GOT3 (cell line): ENCODE data around the gene HAO2.

Experiments
- DNase-seq: peaks from one replicate; lab custom pipeline; 2025; ENCODE audit warnings: mixed read lengths; lab: John Stamatoyannopoulos, UW

The HAO2 gene

GRCh38 chr1:119380304-119380703 lies 11.7 kb downstream of the HAO2 start:
- no peak for DNase-seq

DNA sequence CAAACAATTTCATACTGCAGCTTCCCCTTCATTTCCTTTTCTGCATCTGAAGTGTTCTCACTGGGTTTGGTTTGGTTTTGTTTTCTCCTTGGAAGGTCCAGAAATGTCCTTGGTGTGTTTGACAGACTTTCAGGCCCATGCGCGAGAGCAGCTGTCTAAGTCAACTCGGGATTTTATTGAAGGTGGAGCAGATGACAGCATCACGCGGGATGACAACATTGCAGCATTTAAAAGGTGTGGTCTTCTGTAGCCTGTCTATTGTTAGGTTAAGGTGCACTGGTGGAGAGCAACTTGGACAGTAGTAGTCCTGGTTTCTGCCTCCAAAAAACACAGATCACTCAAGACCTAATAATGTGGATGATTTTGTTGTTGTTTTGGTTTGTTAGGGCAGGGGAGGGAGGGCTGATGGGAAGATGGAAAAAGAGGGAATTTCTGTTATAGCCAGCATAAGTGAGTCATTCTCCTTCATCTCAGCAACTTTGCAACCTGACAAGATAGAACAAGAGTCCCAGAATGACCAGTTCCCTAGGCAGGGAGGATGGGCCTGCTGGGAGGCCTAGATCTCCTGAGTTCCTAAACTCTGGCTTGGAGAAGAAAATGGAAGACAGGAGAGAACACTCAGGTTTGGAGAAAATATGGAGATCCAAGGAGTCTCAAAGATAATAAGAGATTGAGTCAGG lies 12.5 kb downstream of the HAO2 start:
- DNase-seq: no peak

DNA sequence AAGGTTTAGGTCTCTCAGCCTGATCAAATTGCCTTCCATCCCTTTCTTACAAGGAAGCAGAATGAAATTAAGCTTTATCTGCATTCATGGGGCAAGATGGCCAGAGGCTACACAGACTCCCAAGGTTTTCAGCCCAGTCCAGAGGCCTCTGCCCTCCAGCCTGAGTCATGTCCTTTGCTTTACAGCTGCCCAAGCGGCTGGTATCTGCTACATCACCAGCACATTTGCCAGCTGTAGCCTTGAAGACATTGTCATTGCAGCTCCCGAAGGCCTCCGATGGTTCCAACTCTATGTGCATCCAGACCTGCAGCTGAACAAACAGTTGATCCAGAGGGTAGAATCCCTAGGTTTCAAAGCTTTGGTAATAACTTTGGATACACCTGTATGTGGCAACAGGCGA lies 16.0 kb downstream of the HAO2 start:
- no peak for DNase-seq

DNA sequence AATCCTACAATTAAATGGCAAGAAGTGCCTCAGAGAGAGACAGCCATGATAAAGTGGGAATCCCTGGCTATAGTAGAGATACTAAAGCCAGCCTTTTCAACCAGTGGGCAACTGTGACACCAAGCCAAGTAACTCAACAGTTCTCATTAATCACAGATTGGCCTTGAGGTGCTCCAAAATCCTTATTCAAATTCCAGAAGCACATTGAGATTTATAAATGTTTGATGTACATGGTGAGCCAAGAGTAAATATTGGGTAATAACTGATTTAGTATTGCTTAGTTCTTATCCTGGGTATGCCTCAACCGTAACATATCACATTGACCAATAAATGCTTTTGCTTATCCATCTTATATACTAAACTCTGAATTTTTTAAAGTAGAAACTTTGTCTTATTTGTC lies 17.1 kb downstream of the HAO2 start:
- no peak for DNase-seq

DNA sequence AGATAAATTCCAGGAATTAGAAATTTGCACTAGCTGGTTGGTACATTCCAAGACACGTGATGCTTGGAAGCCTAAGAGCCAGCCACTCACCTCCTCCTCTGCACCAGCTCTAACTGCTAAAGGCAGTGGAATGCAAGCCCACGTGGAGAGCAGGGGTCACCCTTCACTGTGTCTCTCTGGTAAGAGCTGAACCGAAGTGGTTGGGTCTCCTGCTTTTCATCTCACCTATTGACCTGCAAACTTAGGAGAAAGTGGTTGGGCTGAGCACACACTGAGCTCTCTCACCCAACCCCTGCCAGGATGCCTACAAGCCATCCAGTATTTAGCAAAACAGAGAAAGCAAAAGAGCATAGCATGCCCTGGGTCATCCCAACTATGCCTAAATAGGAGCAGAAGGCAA lies 19.3 kb downstream of the HAO2 start:
- no peak for DNase-seq

GRCh38 chr1:119388450-119388849 lies 19.9 kb downstream of the HAO2 start:
- no peak for DNase-seq

DNA sequence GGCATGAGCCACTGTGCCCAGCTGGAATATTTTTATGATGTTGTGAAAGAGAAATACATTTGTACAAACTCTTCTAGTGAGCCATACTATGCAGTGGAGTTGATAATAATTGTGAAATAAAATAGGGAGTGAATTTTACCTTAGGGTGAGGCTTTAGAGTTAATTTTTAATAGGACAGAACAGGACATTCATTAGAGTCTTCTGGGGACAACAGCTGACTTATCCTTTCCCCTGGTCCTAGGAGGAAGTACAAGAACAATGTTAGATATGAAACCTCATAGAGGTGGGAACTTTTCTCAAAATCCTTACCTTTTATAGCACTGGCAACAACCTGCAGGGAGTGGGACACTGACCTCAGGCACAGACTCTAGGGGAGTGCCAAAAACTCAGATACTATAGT lies 21.9 kb downstream of the HAO2 start:
- DNase-seq: no peak

DNA sequence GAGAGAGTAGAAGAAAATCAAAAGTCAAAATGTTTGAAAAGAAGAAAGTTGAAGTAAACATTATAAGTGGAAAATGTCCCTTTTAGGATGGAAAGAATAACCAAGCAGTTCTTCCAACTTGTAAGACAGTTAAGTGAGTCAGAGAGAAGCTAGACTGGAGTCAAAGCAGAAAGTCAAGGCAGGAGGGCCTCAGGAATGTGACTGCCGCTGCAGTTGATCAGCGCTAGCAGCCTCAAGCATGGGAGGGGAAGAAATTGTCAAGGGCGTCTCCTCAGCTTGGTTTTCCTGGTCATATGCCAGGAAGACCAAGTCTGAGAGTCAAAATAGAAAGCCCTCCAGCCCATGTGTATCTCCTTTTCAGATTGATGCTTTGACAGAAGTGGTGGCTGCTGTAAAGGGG lies 23.2 kb downstream of the HAO2 start:
- no peak for DNase-seq

GRCh38 chr1:119394085-119394484 lies 25.5 kb downstream of the HAO2 start:
- DNase-seq: no peak

GRCh38 chr1:119396982-119397381 lies 28.4 kb downstream of the HAO2 start:
- DNase-seq: no peak

DNA sequence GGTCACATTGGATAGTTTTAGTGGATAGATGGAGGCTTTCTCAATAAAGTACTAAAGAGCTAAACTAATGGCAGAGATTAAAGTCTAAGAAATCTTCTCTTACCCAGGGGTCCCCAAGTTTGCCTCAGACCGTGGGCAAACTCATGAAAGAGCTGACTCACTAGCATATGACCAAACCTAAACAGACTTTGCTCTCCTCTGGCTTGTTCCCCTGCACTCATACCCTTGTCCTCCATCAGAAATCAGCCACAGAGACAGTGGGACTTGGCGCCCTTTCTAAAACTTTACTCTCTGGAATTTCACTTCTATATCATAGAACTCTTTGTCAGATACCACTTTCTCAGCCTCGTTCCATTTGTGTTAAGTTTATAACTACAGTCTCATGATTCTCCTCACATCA lies 29.4 kb downstream of the HAO2 start:
- DNase-seq: no peak

GRCh38 chr1:119404736-119405135 lies 36.2 kb downstream of the HAO2 start:
- DNase-seq: no peak

DNA sequence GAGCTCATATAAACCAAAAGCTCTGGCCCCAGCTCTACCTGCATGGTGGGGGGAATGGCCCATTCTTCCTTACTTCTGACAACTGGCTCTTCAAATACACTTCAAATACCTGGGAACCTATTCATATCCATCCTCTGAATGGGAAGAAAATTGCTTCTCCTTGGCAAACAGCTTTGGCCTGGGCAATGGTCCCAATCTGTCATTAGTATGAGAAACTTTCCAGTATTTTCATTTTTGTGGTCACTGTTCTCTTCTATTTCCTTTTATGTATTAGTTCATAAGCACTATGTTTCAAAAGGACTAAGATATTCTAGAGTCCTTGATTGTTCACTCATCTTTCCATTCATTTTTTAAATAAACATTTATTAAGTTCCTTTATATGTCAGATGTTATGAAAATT lies 41.1 kb downstream of the HAO2 start:
- no peak for DNase-seq

GRCh38 chr1:119410961-119411360 lies 42.4 kb downstream of the HAO2 start:
- no peak for DNase-seq

- no peak for DNase-seq
These were observed 46.4 kb downstream of the HAO2 start, which contains the start of gene HSD3B2 for GRCh38 chr1:119414950-119415349. HSD3B2 (plus strand) TSS chr1:119415150; CDS start chr1:119415420, 270 bp downstream.

DNA sequence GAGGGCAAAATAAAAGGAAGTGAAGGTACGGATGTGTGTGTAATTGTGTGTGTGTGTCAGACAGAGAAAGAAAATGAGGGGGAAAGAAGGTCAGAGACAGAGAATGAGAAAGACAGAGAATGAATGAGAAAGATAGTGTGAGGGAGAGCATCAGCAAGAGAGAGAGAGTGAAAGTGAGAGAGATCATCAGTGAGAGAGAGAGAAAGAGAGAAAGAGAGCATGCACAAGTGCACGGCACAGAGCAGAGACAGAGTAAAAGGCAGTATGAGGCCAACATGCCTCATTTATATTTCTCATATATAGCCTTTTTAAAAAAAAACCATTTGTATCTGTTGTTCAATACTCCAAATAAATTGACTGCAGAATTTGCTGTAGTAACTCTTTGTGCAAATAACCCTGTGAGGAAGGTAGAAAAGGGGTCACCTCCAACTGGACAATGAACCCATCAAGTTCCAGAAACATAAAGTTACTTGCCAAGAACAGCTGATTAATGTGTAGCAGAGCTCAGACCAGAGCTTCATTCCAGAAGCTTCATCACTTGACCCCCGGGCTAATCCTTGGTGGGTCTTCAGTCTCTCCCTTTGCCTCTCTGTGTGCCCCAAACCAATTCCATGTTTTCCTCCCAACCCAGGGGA lies 47.5 kb downstream of the HAO2 start:
- no peak for DNase-seq

DNA sequence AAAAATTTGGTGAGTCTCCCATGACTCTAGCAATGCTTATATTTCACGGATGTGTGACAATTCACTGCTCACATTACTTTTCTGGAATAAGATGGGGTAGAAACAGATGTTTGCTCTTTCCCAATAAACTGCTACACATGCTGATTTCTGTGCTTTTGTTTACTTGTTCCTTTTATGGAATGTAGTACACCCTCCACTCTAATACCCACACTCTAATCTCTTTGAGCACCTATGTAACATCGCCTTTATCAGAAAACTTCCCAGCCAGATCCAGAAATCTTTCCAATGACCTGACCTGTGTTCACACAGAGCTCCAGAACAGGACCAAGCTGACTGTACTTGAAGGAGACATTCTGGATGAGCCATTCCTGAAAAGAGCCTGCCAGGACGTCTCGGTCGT lies 50.5 kb downstream of the HAO2 start:
- no peak for DNase-seq

DNA sequence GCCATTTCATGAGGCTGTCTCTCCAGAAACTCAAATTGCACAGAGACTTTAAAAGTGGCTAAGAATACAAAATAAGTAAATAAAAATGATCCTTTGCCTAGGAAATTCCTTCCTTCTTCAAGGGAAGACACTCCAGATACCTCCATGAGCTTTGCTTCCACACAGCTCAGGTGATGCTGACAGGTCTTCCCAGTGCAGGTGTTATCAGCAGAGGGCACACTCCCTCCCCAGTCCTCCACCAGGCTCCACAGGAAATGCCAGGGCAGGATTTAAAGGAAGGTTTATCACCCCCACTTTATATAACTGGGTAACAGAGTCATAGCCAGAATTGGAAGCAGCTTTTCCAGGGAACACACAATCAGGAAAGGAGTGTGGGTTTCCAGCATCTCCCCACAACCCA lies 52.1 kb downstream of the HAO2 start:
- no peak for DNase-seq

DNA sequence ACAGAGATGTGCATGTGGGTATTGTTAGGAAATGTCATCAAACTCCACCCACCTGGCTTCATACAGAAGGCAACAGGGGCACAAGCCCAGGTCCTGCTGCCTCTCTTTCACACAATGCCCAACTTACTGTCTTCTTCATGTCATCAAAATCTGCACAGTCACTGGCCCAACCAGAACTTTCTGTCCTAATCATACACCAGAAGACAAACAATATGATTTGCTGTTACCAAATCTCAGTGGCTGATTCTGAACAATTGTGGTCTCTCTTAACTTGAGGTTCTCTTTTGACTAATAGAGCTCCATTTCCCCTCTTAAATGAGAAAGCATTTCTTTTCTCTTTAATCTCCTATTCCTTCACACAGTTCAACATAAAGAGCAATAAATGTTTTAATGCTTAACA lies 54.0 kb downstream of the HAO2 start:
- no peak for DNase-seq

GRCh38 chr1:119428991-119429390 lies 60.4 kb downstream of the HAO2 start:
- no peak for DNase-seq

- no peak for DNase-seq
These were observed 61.1 kb downstream of the HAO2 start for GRCh38 chr1:119429687-119430086.

- DNase-seq: no peak
These were observed 61.9 kb downstream of the HAO2 start for GRCh38 chr1:119430486-119430885.

- DNase-seq: no peak
These were observed 63.3 kb downstream of the HAO2 start for GRCh38 chr1:119431836-119432235.

GRCh38 chr1:119435052-119435451 lies 66.5 kb downstream of the HAO2 start:
- no peak for DNase-seq
